Hepatocyte (in vitro differentiated cells): Measurements from ENCODE around the gene ZBTB4. TPM values are rescaled to one million over a fixed set of nuclear protein-coding genes. Genes with fewer than 3 reads are reported as not detected.

Experiments
- DNase-seq: peaks from one replicate; pipeline ENCODE4 v3.0.0-alpha.2; 2016; ENCODE audit warnings: low spot score
- H2AFZ ChIP-seq: fragments of 200-600 bp; sonication (generic); 2 replicates; pipeline ENCODE4 v1.6.0; 2016; ENCODE audit warnings: antibody characterized with exemption, mild to moderate bottlenecking
- H3K27ac ChIP-seq: fragments of 200-600 bp; sonication (generic); 2 replicates; pipeline ENCODE4 v1.5.1; 2016; ENCODE audit warnings: mild to moderate bottlenecking
- H3K27me3 ChIP-seq: fragments of 200-600 bp; sonication (generic); 2 replicates; pipeline ENCODE4 v1.6.1; 2016
- H3K36me3 ChIP-seq: fragments of 200-600 bp; sonication (generic); replicated peaks from 2 replicates; pipeline ENCODE4 v1.5.1; 2016; ENCODE audit warnings: low read depth; ENCODE audit not compliant: insufficient read depth
- H3K4me1 ChIP-seq: fragments of 200-600 bp; sonication (generic); 2 replicates; pipeline ENCODE4 v1.5.1; 2016; ENCODE audit warnings: mild to moderate bottlenecking, moderate library complexity; ENCODE audit not compliant: insufficient read depth
- H3K4me2 ChIP-seq: fragments of 200-600 bp; sonication (generic); 2 replicates; pipeline ENCODE4 v1.6.0; 2016
- H3K4me3 ChIP-seq: fragments of 200-600 bp; sonication (generic); 2 replicates; pipeline ENCODE4 v1.5.1; 2016; ENCODE audit warnings: mild to moderate bottlenecking
- H3K79me2 ChIP-seq: fragments of 200-600 bp; sonication (generic); 2 replicates; pipeline ENCODE4 v1.6.0; 2017; ENCODE audit warnings: mild to moderate bottlenecking
- H3K9me2 ChIP-seq: fragments of 200-600 bp; sonication (generic); replicated peaks from 2 replicates; pipeline ENCODE4 v1.6.0; 2017; ENCODE audit warnings: mild to moderate bottlenecking; ENCODE audit not compliant: insufficient read depth
- H3K9me3 ChIP-seq: fragments of 200-600 bp; sonication (generic); 2 replicates; pipeline ENCODE4 v1.5.1; 2016; ENCODE audit warnings: low read depth, mild to moderate bottlenecking
- H4K20me1 ChIP-seq: fragments of 200-600 bp; sonication (generic); 2 replicates; pipeline ENCODE4 v1.6.0; 2016; ENCODE audit warnings: mild to moderate bottlenecking; ENCODE audit not compliant: insufficient read depth, poor library complexity, severe bottlenecking
- CTCF ChIP-seq: fragments of 200-600 bp; sonication (generic); IDR thresholded peaks from 2 replicates; pipeline ENCODE4 v1.5.1; 2016; ENCODE audit warnings: antibody characterized with exemption, mild to moderate bottlenecking; ENCODE audit not compliant: poor library complexity
- EZH2 ChIP-seq: fragments of 200-600 bp; sonication (generic); IDR thresholded peaks from 2 replicates; pipeline ENCODE4 v1.6.1; 2016; ENCODE audit warnings: antibody characterized with exemption, mild to moderate bottlenecking, borderline replicate concordance
- EZH2phosphoT487 ChIP-seq: fragments of 200-600 bp; sonication (generic); IDR thresholded peaks from one replicate; pipeline ENCODE4 v1.6.1; 2018; ENCODE audit warnings: antibody characterized with exemption, mild to moderate bottlenecking, low read depth, moderate library complexity; ENCODE audit not compliant: unreplicated experiment, severe bottlenecking
- WGBS: methylation state at CpG from one replicate; pipeline ENCODE4 v1.1.6; 2016; ENCODE audit warnings: low lambda C conversion rate; ENCODE audit errors: missing lambda C conversion rate; 5-methylcytosine and 5-hydroxymethylcytosine counted together
- polyA plus RNA-seq: library from polyadenylated mRNA; unstranded; fragments of >200 nt; fragmentation: Nextera tagmentation; extraction: Ambion mirVana; gene quantifications from 2 replicates; pipeline ENCODE4 v1.2.1, GENCODE V29; 2016
- total RNA-seq: library from RNA; depleted of rRNA; stranded (reverse); fragments of >200 nt; gene quantifications from 2 replicates; pipeline ENCODE4 v1.2.3, GENCODE V29; 2014

ZBTB4 gene
- total and polyA plus RNA-seq, 2 experiments from 2014 or later, result 20.8 to 27.1 TPM

- peak overlapping the region; percentile 49 for H3K27ac ChIP-seq
- H2AFZ ChIP-seq, result no peak overlapping the region
- TF ChIP-seq EZH2 (no peak), EZH2phosphoT487 (no peak), CTCF (no peak)
- peak; percentile 67 for DNase-seq
- WGBS, result 3% methylated on average over 10 of the region's 12 CpGs
- H3K79me2 ChIP-seq, result peaks cover 2% of the 10 kb centered on the region
- peak overlapping the region; percentile 75 for H3K4me3 ChIP-seq
- peaks cover 29% of the 10 kb centered on the region for H3K27me3 ChIP-seq
- H3K36me3 ChIP-seq, result no peaks in the 10 kb centered on the region
- H4K20me1 ChIP-seq, result no peaks in the 10 kb centered on the region
- H3K9me3 ChIP-seq, result no peaks in the 10 kb centered on the region
- no peaks in the 10 kb centered on the region for H3K9me2 ChIP-seq
- H3K4me2 ChIP-seq, result peak overlapping the region; percentile 99
- peaks cover 53% of the 10 kb centered on the region for H3K4me1 ChIP-seq
These were observed 38.6 kb downstream of the ZBTB4 start for GRCh38 chr17:7440834-7441195.

GRCh38 chr17:7440113-7440833 is 39.2 kb downstream of the ZBTB4 start:
- H3K36me3 ChIP-seq, result no peaks in the 10 kb centered on the region
- peaks cover 29% of the 10 kb centered on the region for H3K27me3 ChIP-seq
- peak overlapping the region; percentile 55 for H2AFZ ChIP-seq
- H3K27ac ChIP-seq, result peak overlapping the region; percentile 49
- DNase-seq, result peak; percentile 78
- no peaks in the 10 kb centered on the region for H3K9me2 ChIP-seq
- H3K4me1 ChIP-seq, result peaks cover 53% of the 10 kb centered on the region
- peaks cover 2% of the 10 kb centered on the region for H3K79me2 ChIP-seq
- peak overlapping the region; percentile 99 for H3K4me2 ChIP-seq
- no peaks in the 10 kb centered on the region for H3K9me3 ChIP-seq
- H3K4me3 ChIP-seq, result peak overlapping the region; percentile 75
- TF ChIP-seq CTCF, result no peak
- TF ChIP-seq EZH2, result peak; percentile 2
- no peaks in the 10 kb centered on the region for H4K20me1 ChIP-seq
- WGBS, result under 1% methylated on average over 25 of the region's 46 CpGs

GRCh38 chr17:7439462-7440112 is 39.8 kb downstream of the ZBTB4 start, which contains the start of gene FGF11:
TSS of gene FGF11 (plus strand) at chr17:7439512. CDS start at chr17:7439621, 109 bp downstream.
- Histone ChIP-seq H3K4me3 (peak within 1 kb of the TSS; percentile 75), H2AFZ (peak within 1 kb of the TSS; percentile 55), H4K20me1 (no peaks in the 10 kb centered on the region), H3K27ac (peak within 1 kb of the TSS; percentile 49), H3K4me2 (peak within 1 kb of the TSS; percentile 99), H3K9me3 (no peaks in the 10 kb centered on the region), H3K9me2 (no peaks in the 10 kb centered on the region), H3K36me3 (no peaks in the 10 kb centered on the region), H3K4me1 (peaks cover 50% of the 10 kb centered on the region), H3K79me2 (peaks cover 2% of the 10 kb centered on the region), H3K27me3 (peaks cover 29% of the 10 kb centered on the region)
- peak; percentile 40 for DNase-seq
- no peak for TF ChIP-seq EZH2phosphoT487
- no peak for TF ChIP-seq CTCF
- no peak for TF ChIP-seq EZH2
- 2% methylated on average over 42 of the region's 50 CpGs for WGBS
